GM19328 (cell line): ENCODE results near the gene SHC2.

Experiments used
- ATAC-seq: cut with Tn5 transposase; IDR thresholded peaks from one replicate; pipeline ENCODE4 v1.9.1; 2021; ENCODE audit warnings: mild to moderate bottlenecking, moderate library complexity; ENCODE audit not compliant: unreplicated experiment

Gene SHC2

DNA sequence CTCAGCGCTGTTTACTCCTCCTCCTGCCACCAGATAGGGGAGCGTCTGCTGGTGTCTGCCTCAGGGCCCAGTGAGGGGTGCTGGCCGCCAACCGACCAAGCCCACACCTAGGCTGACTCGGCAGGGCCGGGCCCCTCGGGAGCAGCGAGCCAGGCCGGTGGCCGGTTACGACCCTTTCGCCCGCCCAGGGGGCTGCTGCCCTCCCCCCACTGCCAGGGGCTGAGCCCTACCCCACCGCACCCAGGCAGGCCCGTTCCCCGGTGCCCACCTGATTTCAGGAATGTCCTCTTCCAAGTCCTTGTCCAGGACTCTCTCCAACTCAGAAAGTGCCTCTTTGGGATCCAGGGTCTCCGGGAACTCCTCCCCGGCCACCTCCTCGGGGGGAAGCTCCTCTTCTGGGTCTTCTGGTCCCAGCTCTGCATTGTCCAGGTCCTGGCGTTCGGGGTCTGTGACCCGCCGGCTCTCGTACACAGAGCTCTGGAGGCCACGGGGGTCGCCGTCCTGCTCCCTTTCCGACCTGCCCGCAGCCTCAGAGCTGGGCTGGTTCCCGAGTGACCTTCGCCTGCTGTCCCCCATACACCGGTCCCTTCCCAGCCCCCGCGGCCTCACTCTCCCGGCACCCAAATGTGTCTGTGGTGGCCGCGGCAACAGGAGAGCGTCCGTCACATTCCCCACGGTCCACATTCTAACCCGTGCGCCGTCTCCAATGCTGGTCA lies 85.3 kb downstream of the SHC2 start:
- no peak for ATAC-seq

- ATAC-seq = no peak
Measured at GRCh38 chr19:374886-375235, 86.0 kb downstream of the SHC2 start.

- no peak for ATAC-seq
Measured at GRCh38 chr19:374183-374885, 86.5 kb downstream of the SHC2 start.

GRCh38 chr19:373391-374182 lies 87.2 kb downstream of the SHC2 start:
- ATAC-seq = no peak

DNA sequence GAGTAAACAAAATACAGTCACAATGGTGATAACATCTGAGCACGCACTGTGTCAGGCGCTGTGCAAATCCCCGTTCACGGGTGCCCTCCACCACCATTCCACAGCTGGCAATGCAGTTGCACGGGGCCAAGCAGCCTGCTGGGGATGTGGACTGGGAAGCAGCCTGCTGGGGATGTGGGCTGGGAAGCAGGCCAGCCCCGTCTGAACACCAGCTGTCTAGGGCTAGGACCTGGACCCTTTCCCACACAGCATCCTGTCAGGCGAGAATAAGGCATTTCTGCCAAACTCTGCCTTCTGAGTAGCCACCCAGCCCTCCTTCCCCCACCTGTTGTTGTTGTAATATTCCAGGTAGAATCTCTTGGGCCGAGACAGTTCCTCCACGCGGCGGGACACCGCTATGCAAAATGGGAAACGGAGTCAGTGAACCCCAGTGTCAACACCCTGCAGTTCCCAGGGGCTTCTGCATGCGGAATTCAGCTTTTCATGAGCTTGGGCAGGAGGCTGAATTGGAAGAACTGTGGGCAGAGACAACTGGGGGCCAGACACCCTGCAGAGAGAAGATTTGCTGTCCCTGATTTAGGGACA lies 88.4 kb downstream of the SHC2 start:
- ATAC-seq = no peak

- ATAC-seq = no peak
Measured at GRCh38 chr19:371501-372168, 89.2 kb downstream of the SHC2 start.

DNA sequence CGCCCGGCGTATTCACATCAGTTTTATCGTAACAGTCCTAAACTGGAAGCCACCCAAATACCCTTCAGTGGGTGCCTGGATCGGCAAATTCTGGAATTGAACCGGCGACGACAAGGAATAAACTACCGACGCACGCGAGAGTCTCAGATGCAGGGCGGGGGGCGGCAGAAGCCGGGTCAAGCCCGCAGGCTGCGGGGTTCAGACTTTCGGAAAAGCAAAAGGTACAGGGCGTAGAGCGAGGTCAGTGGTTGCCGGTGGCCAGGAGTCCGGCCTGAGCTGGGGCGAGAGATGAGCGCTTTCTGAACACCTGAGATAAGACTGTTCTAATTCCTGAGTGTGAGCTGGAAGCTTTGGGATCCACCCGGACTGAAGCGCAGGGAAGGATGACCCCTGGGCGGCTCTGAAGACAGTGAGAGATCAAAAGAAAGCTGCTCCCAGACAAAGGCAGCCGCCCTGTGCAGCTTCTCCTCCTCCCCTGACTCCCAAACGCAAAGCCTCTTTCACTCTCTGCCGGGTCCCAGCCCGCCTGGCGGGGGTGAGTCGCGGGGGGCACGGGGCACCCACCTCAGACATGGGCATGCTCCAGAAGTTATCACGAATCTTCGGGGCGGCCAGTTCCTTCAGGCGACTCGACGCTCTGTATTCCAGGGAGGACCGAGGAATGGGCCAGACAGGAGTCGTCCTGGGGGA lies 90.0 kb downstream of the SHC2 start:
- no peak for ATAC-seq

- no peak for ATAC-seq
Measured at GRCh38 chr19:369876-370275, 91.0 kb downstream of the SHC2 start.

- no peak for ATAC-seq
Measured at GRCh38 chr19:369256-369655, 91.6 kb downstream of the SHC2 start.

- ATAC-seq = no peak
Measured at GRCh38 chr19:368630-369024, 92.2 kb downstream of the SHC2 start.

- no peak for ATAC-seq
Measured at GRCh38 chr19:367963-368629, 92.7 kb downstream of the SHC2 start.

- ATAC-seq = no peak
Measured at GRCh38 chr19:367561-367960, 93.3 kb downstream of the SHC2 start.

- ATAC-seq = no peak
Measured at GRCh38 chr19:366951-367350, 93.9 kb downstream of the SHC2 start.
